Activated naive CD8-positive, alpha-beta T cell treated with anti-CD3 and anti-CD28 coated beads, Interleukin-2, amount 50 U/mL, for 24 hours (primary cell): ENCODE results near the gene UNC119.

Experiments
- ATAC-seq: fragments of 150-1000 bp; cut with Tn5 transposase; one replicate; pipeline ENCODE4 v1.10.0; 2021
- DNase-seq: peaks from one replicate; pipeline ENCODE4 v3.0.0; 2021
- H3K27ac Mint-ChIP-seq: one replicate; pipeline ENCODE4 v1.8.0; 2021; ENCODE audit warnings: mild to moderate bottlenecking, mixed read lengths
- H3K27me3 Mint-ChIP-seq: one replicate; pipeline ENCODE4 v1.8.0; 2021; ENCODE audit warnings: mixed read lengths
- H3K36me3 Mint-ChIP-seq: one replicate; pipeline ENCODE4 v1.8.0; 2021; ENCODE audit warnings: low read depth, mixed read lengths
- H3K4me1 Mint-ChIP-seq: one replicate; pipeline ENCODE4 v1.8.0; 2021; ENCODE audit warnings: mixed read lengths
- H3K4me3 Mint-ChIP-seq: one replicate; pipeline ENCODE4 v1.8.0; 2021; ENCODE audit warnings: mild to moderate bottlenecking, moderate library complexity, mixed read lengths
- H3K9me3 Mint-ChIP-seq: one replicate; pipeline ENCODE4 v1.8.0; 2021; ENCODE audit warnings: mixed read lengths

The UNC119 gene

GRCh38 chr17:28555022-28555421 is 2.6 kb upstream of the UNC119 start:
- Mint-ChIP-seq H3K4me1 (peaks cover 30% of the 10 kb centered on the region), H3K27me3 (no peaks in the 10 kb centered on the region), H3K36me3 (peaks cover 47% of the 10 kb centered on the region), H3K4me3 (no peak overlapping the region), H3K27ac (no peak overlapping the region), H3K9me3 (no peaks in the 10 kb centered on the region)
- ATAC-seq, result no peak
- DNase-seq, result no peak

GRCh38 chr17:28554565-28554964 is 2.1 kb upstream of the UNC119 start:
- ATAC-seq, result no peak
- no peaks in the 10 kb centered on the region for H3K9me3 Mint-ChIP-seq
- peaks cover 43% of the 10 kb centered on the region for H3K36me3 Mint-ChIP-seq
- no peaks in the 10 kb centered on the region for H3K27me3 Mint-ChIP-seq
- no peak overlapping the region for H3K4me3 Mint-ChIP-seq
- no peak for DNase-seq
- H3K27ac Mint-ChIP-seq, result no peak overlapping the region
- H3K4me1 Mint-ChIP-seq, result peaks cover 35% of the 10 kb centered on the region

GRCh38 chr17:28553000-28553505 is 629 bp upstream of the UNC119 start:
- no peaks in the 10 kb centered on the region for H3K27me3 Mint-ChIP-seq
- H3K9me3 Mint-ChIP-seq, result no peaks in the 10 kb centered on the region
- no peak for ATAC-seq
- H3K4me3 Mint-ChIP-seq, result peak overlapping the region; percentile 86
- H3K27ac Mint-ChIP-seq, result peak overlapping the region; percentile 66
- H3K36me3 Mint-ChIP-seq, result peaks cover 37% of the 10 kb centered on the region
- DNase-seq, result no peak
- peaks cover 50% of the 10 kb centered on the region for H3K4me1 Mint-ChIP-seq

- ATAC-seq, result no peak
- Mint-ChIP-seq H3K4me3 (peak overlapping the region; percentile 86), H3K9me3 (no peaks in the 10 kb centered on the region), H3K27me3 (no peaks in the 10 kb centered on the region), H3K27ac (peak overlapping the region; percentile 25), H3K36me3 (peaks cover 29% of the 10 kb centered on the region), H3K4me1 (peaks cover 54% of the 10 kb centered on the region)
- DNase-seq, result no peak
These were observed 826 bp downstream of the UNC119 start for GRCh38 chr17:28551421-28552175.

GRCh38 chr17:28550858-28551257 is 1.6 kb downstream of the UNC119 start:
- H3K4me1 Mint-ChIP-seq, result peaks cover 54% of the 10 kb centered on the region
- H3K36me3 Mint-ChIP-seq, result peaks cover 27% of the 10 kb centered on the region
- H3K27me3 Mint-ChIP-seq, result no peaks in the 10 kb centered on the region
- DNase-seq, result no peak
- ATAC-seq, result no peak
- H3K4me3 Mint-ChIP-seq, result no peak overlapping the region
- no peak overlapping the region for H3K27ac Mint-ChIP-seq
- no peaks in the 10 kb centered on the region for H3K9me3 Mint-ChIP-seq

GRCh38 chr17:28549236-28550132 is 2.9 kb downstream of the UNC119 start:
- peaks cover 54% of the 10 kb centered on the region for H3K4me1 Mint-ChIP-seq
- H3K27ac Mint-ChIP-seq, result peak overlapping the region; percentile 73
- peak; percentile 55 for DNase-seq
- H3K36me3 Mint-ChIP-seq, result peaks cover 17% of the 10 kb centered on the region
- ATAC-seq, result peak; percentile 67
- H3K4me3 Mint-ChIP-seq, result no peak overlapping the region
- no peaks in the 10 kb centered on the region for H3K27me3 Mint-ChIP-seq
- H3K9me3 Mint-ChIP-seq, result no peaks in the 10 kb centered on the region

GRCh38 chr17:28548417-28549130 is 3.9 kb downstream of the UNC119 start:
- H3K4me3 Mint-ChIP-seq, result no peak overlapping the region
- H3K36me3 Mint-ChIP-seq, result peaks cover 10% of the 10 kb centered on the region
- H3K4me1 Mint-ChIP-seq, result peaks cover 51% of the 10 kb centered on the region
- peak overlapping the region; percentile 25 for H3K27ac Mint-ChIP-seq
- H3K27me3 Mint-ChIP-seq, result no peaks in the 10 kb centered on the region
- DNase-seq (no peak), ATAC-seq (no peak)
- H3K9me3 Mint-ChIP-seq, result no peaks in the 10 kb centered on the region

GRCh38 chr17:28547623-28548416 is 4.6 kb downstream of the UNC119 start:
- ATAC-seq (peak; percentile 57), DNase-seq (peak; percentile 84)
- Mint-ChIP-seq H3K4me3 (peak overlapping the region; percentile 30), H3K36me3 (peaks cover 4% of the 10 kb centered on the region), H3K4me1 (peaks cover 46% of the 10 kb centered on the region), H3K27me3 (no peaks in the 10 kb centered on the region), H3K9me3 (no peaks in the 10 kb centered on the region), H3K27ac (peak overlapping the region; percentile 53)

GRCh38 chr17:28547096-28547622 is 5.3 kb downstream of the UNC119 start:
- no peak for DNase-seq
- no peaks in the 10 kb centered on the region for H3K27me3 Mint-ChIP-seq
- H3K36me3 Mint-ChIP-seq, result peaks cover 3% of the 10 kb centered on the region
- H3K9me3 Mint-ChIP-seq, result no peaks in the 10 kb centered on the region
- H3K27ac Mint-ChIP-seq, result no peak overlapping the region
- H3K4me1 Mint-ChIP-seq, result peaks cover 43% of the 10 kb centered on the region
- H3K4me3 Mint-ChIP-seq, result no peak overlapping the region
- ATAC-seq, result no peak

GRCh38 chr17:28545787-28546415 is 6.5 kb downstream of the UNC119 start:
- ATAC-seq (no peak), DNase-seq (no peak)
- no peak overlapping the region for H3K4me3 Mint-ChIP-seq
- H3K4me1 Mint-ChIP-seq, result peaks cover 33% of the 10 kb centered on the region
- no peaks in the 10 kb centered on the region for H3K27me3 Mint-ChIP-seq
- H3K9me3 Mint-ChIP-seq, result no peaks in the 10 kb centered on the region
- peaks cover 3% of the 10 kb centered on the region for H3K36me3 Mint-ChIP-seq
- no peak overlapping the region for H3K27ac Mint-ChIP-seq

GRCh38 chr17:28545141-28545503 is 7.3 kb downstream of the UNC119 start:
- Mint-ChIP-seq H3K36me3 (peaks cover 3% of the 10 kb centered on the region), H3K9me3 (no peaks in the 10 kb centered on the region), H3K27me3 (no peaks in the 10 kb centered on the region), H3K4me1 (peaks cover 25% of the 10 kb centered on the region), H3K27ac (no peak overlapping the region), H3K4me3 (no peak overlapping the region)
- no peak for ATAC-seq
- no peak for DNase-seq

- peaks cover 20% of the 10 kb centered on the region for H3K4me1 Mint-ChIP-seq
These were observed 7.9 kb downstream of the UNC119 start for GRCh38 chr17:28544402-28545140.

GRCh38 chr17:28541439-28541838 is 11.0 kb downstream of the UNC119 start:
- H3K4me3 Mint-ChIP-seq, result no peak overlapping the region
- no peaks in the 10 kb centered on the region for H3K9me3 Mint-ChIP-seq
- no peaks in the 10 kb centered on the region for H3K36me3 Mint-ChIP-seq
- no peaks in the 10 kb centered on the region for H3K27me3 Mint-ChIP-seq
- no peak for ATAC-seq
- DNase-seq, result no peak
- H3K4me1 Mint-ChIP-seq, result no peaks in the 10 kb centered on the region
- no peak overlapping the region for H3K27ac Mint-ChIP-seq

More at GRCh38 chr17:28544402-28545140, 7.9 kb downstream of the UNC119 start:
- H3K4me3 Mint-ChIP-seq, result no peak overlapping the region
- H3K27me3 Mint-ChIP-seq, result no peaks in the 10 kb centered on the region
- no peak overlapping the region for H3K27ac Mint-ChIP-seq
- H3K36me3 Mint-ChIP-seq, result peaks cover 3% of the 10 kb centered on the region
- ATAC-seq (no peak), DNase-seq (no peak)
- H3K9me3 Mint-ChIP-seq, result no peaks in the 10 kb centered on the region
